CD14-positive monocyte (primary cell): ENCODE results near the gene MYPN. TPM values are rescaled to one million over a fixed set of nuclear protein-coding genes. Genes with fewer than 3 reads are reported as not detected.

Experiments
- DNase-seq, 3 donors: peaks; one replicate each; pipeline ENCODE4 v3.0.0-alpha.2; 2011 to 2022
- H2AFZ ChIP-seq: 2 replicates; pipeline ENCODE4 v1.6.0; 2012; ENCODE audit warnings: mild to moderate bottlenecking, low read depth, low read length, inconsistent platforms; ENCODE audit not compliant: insufficient read depth, poor library complexity, severe bottlenecking
- H3K27ac ChIP-seq, 2 donors: 1 replicate in 1 of 2; 2 replicates in 1 of 2; pipeline ENCODE4 v1.5.1; 2012 to 2013; ENCODE audit warnings: low read length in 2 of 2, control low read depth in 1 of 2, inconsistent platforms in 1 of 2, low read depth in 1 of 2, mild to moderate bottlenecking in 1 of 2
- H3K27me3 ChIP-seq, 2 donors: one replicate each; pipeline versions ENCODE4 v1.6.0 to v1.6.1; 2011 to 2013; ENCODE audit warnings: low read length in 2 of 2; ENCODE audit not compliant: control insufficient read depth in 2 of 2, insufficient read depth in 2 of 2
- H3K36me3 ChIP-seq, 2 donors: replicated peaks in 1 of 2; 1 replicate in 1 of 2; 2 replicates in 1 of 2; pipeline versions ENCODE4 v1.5.1 to v1.6.1; 2012 to 2013; ENCODE audit warnings: low read length in 2 of 2, control low read depth in 1 of 2, inconsistent platforms in 1 of 2, mild to moderate bottlenecking in 1 of 2; ENCODE audit not compliant: insufficient read depth in 2 of 2, control insufficient read depth in 1 of 2
- H3K4me1 ChIP-seq, 2 donors: 1 replicate in 1 of 2; 2 replicates in 1 of 2; pipeline versions ENCODE4 v1.5.1 to v1.6.1; 2012 to 2013; ENCODE audit warnings: low read length in 2 of 2, control low read depth in 1 of 2, inconsistent platforms in 1 of 2, mild to moderate bottlenecking in 1 of 2, moderate library complexity in 1 of 2; ENCODE audit not compliant: insufficient read depth in 2 of 2, control insufficient read depth in 1 of 2
- H3K4me2 ChIP-seq: replicated peaks from 2 replicates; pipeline ENCODE3; 2012; ENCODE audit warnings: low read length, moderate library complexity, mild to moderate bottlenecking; ENCODE audit not compliant: poor library complexity, severe bottlenecking; ENCODE audit errors: extremely low read depth
- H3K4me3 ChIP-seq, 3 experiments: fragments of 200-600 bp in 1 of 3; sonication (generic) in 1 of 3; replicated peaks in 1 of 3; 1 replicate in 2 of 3; 2 replicates in 1 of 3; pipeline ENCODE4 v1.5.1; 2011 to 2013; ENCODE audit warnings: low read length in 3 of 3, mild to moderate bottlenecking in 3 of 3, control low read depth in 2 of 3, low read depth in 2 of 3, inconsistent platforms in 1 of 3, moderate library complexity in 1 of 3
- H3K79me2 ChIP-seq: 2 replicates; pipeline ENCODE4 v1.6.0; 2012; ENCODE audit warnings: mild to moderate bottlenecking, control low read depth, inconsistent platforms, low read length, moderate library complexity; ENCODE audit not compliant: insufficient read depth
- H3K9ac ChIP-seq: 2 replicates; pipeline ENCODE4 v1.6.0; 2017; ENCODE audit warnings: low read length, mild to moderate bottlenecking; ENCODE audit not compliant: insufficient read depth, poor library complexity, severe bottlenecking
- H3K9me3 ChIP-seq, 2 donors: replicated peaks in 1 of 2; 1 replicate in 1 of 2; 2 replicates in 1 of 2; pipeline versions ENCODE4 v1.5.1 to v1.6.1; 2012 to 2013; ENCODE audit warnings: low read length in 2 of 2, control low read depth in 1 of 2; ENCODE audit not compliant: control insufficient read depth in 1 of 2, insufficient read depth in 1 of 2
- H4K20me1 ChIP-seq: 2 replicates; pipeline ENCODE4 v1.6.0; 2012; ENCODE audit warnings: mild to moderate bottlenecking, low read length, control low read depth, moderate library complexity; ENCODE audit not compliant: insufficient read depth
- H3K27ac Mint-ChIP-seq, 7 donors: one replicate each; pipeline ENCODE4 v1.8.0; 2020; ENCODE audit warnings: mild to moderate bottlenecking in 7 of 7, mixed read lengths in 7 of 7, moderate library complexity in 6 of 7, inconsistent platforms in 2 of 7
- H3K27me3 Mint-ChIP-seq, 3 donors: one replicate each; pipeline ENCODE4 v1.8.0; 2021 to 2022; ENCODE audit warnings: low read depth in 3 of 3, mild to moderate bottlenecking in 3 of 3, mixed read lengths in 3 of 3, moderate library complexity in 3 of 3, inconsistent platforms in 1 of 3
- H3K36me3 Mint-ChIP-seq, 2 donors: one replicate each; pipeline ENCODE4 v1.8.0; 2020; ENCODE audit warnings: mixed read lengths in 2 of 2, inconsistent platforms in 1 of 2, mild to moderate bottlenecking in 1 of 2
- H3K4me1 Mint-ChIP-seq: one replicate; pipeline ENCODE4 v1.8.0; 2020; ENCODE audit warnings: mild to moderate bottlenecking, mixed read lengths
- H3K4me3 Mint-ChIP-seq, 2 donors: one replicate each; pipeline ENCODE4 v1.8.0; 2020; ENCODE audit warnings: mild to moderate bottlenecking in 2 of 2, mixed read lengths in 2 of 2, moderate library complexity in 1 of 2
- H3K9me3 Mint-ChIP-seq, 7 donors: one replicate each; pipeline ENCODE4 v1.8.0; 2020 to 2022; ENCODE audit warnings: mixed read lengths in 7 of 7, mild to moderate bottlenecking in 6 of 7, moderate library complexity in 6 of 7, inconsistent platforms in 2 of 7
- WGBS: methylation state at CpG from one replicate; pipeline ENCODE4 v1.1.5; 2013; ENCODE audit warnings: missing lambda C conversion rate; ENCODE audit not compliant: insufficient coverage; 5-methylcytosine and 5-hydroxymethylcytosine counted together
- intact Hi-C, 2 donors: fragments of 100-400 bp; cut with micrococcal nuclease; formaldehyde crosslinking; loops; one replicate each; pipeline versions ENCODE4 v1.15.0 to v1.15.1; 2023
- polyA plus RNA-seq, 3 donors: library from polyadenylated mRNA; depleted of rRNA in 1 of 3; unstranded in 2 of 3; stranded (reverse) in 1 of 3; fragments of 300-500 nt in 2 of 3; fragments of >200 nt in 1 of 3; fragmentation: Illumina TruSeq in 2 of 3; gene quantifications; 1 replicate in 2 of 3; 2 replicates in 1 of 3; pipeline ENCODE4 v1.2.3, GENCODE V29; 2012 to 2021
- TF ChIP-seq, protein P1 (sequence below): fragments of 200-600 bp; IDR thresholded peaks from one replicate; pipeline ENCODE4 v1.8.0; 2022; ENCODE audit warnings: antibody characterized with exemption, mild to moderate bottlenecking

The MYPN gene
- polyA plus RNA-seq, 3 donors: not detected

- peak overlapping the region; percentile 46 for H2AFZ ChIP-seq
- no peak overlapping the region for H3K27ac ChIP-seq
- no peaks in the 10 kb centered on the region for H3K4me1 ChIP-seq
- no peaks in the 10 kb centered on the region for H3K27me3 ChIP-seq
- no peaks in the 10 kb centered on the region for H3K79me2 ChIP-seq
- Mint-ChIP-seq H3K9me3 (no peaks in the 10 kb centered on the region), H3K4me1 (no peaks in the 10 kb centered on the region), H3K27me3 (peaks cover 0 to 2% (median 1%) of the 10 kb centered on the region in 3 donors), H3K4me3 (no peak overlapping the region), H3K36me3 (no peaks in the 10 kb centered on the region), H3K27ac (no peak overlapping the region)
- H3K36me3 ChIP-seq: no peaks in the 10 kb centered on the region
- no peaks in the 10 kb centered on the region for H4K20me1 ChIP-seq
- H3K9ac ChIP-seq: no peak overlapping the region
- no peak overlapping the region for H3K4me3 ChIP-seq
- 86% methylated on average over 3 of the region's 5 CpGs for WGBS
- H3K4me2 ChIP-seq: no peak overlapping the region
- no peak for DNase-seq
- no peaks in the 10 kb centered on the region for H3K9me3 ChIP-seq
- intact Hi-C loops: no loop called here
- TF ChIP-seq, protein P1, sequence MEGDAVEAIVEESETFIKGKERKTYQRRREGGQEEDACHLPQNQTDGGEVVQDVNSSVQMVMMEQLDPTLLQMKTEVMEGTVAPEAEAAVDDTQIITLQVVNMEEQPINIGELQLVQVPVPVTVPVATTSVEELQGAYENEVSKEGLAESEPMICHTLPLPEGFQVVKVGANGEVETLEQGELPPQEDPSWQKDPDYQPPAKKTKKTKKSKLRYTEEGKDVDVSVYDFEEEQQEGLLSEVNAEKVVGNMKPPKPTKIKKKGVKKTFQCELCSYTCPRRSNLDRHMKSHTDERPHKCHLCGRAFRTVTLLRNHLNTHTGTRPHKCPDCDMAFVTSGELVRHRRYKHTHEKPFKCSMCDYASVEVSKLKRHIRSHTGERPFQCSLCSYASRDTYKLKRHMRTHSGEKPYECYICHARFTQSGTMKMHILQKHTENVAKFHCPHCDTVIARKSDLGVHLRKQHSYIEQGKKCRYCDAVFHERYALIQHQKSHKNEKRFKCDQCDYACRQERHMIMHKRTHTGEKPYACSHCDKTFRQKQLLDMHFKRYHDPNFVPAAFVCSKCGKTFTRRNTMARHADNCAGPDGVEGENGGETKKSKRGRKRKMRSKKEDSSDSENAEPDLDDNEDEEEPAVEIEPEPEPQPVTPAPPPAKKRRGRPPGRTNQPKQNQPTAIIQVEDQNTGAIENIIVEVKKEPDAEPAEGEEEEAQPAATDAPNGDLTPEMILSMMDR: no peak
Measured at GRCh38 chr10:68080853-68081431, 28.3 kb upstream of the MYPN start.

GRCh38 chr10:68081916-68082315 lies 27.4 kb upstream of the MYPN start:
- H3K36me3 Mint-ChIP-seq: no peaks in the 10 kb centered on the region

More at GRCh38 chr10:68081916-68082315, 27.4 kb upstream of the MYPN start:
- H3K79me2 ChIP-seq: no peaks in the 10 kb centered on the region
- no peaks in the 10 kb centered on the region for H3K9me3 ChIP-seq
- no peak overlapping the region for H3K4me3 ChIP-seq
- no peak for DNase-seq
- intact Hi-C loops: no loop called here
- H2AFZ ChIP-seq: no peak overlapping the region
- no peak overlapping the region for H3K27ac ChIP-seq
- H3K4me1 ChIP-seq: no peaks in the 10 kb centered on the region
- Mint-ChIP-seq H3K27me3 (peaks cover 0 to 2% (median 1%) of the 10 kb centered on the region in 3 donors), H3K9me3 (no peaks in the 10 kb centered on the region), H3K4me3 (no peak overlapping the region), H3K27ac (no peak overlapping the region), H3K4me1 (no peaks in the 10 kb centered on the region)
- WGBS: 100% methylated on average over 4 of the region's 6 CpGs
- no peak overlapping the region for H3K4me2 ChIP-seq
- TF ChIP-seq, protein P1: no peak
- no peaks in the 10 kb centered on the region for H3K27me3 ChIP-seq
- H3K36me3 ChIP-seq: no peaks in the 10 kb centered on the region
- no peak overlapping the region for H3K9ac ChIP-seq
- H4K20me1 ChIP-seq: no peaks in the 10 kb centered on the region
